Chondrocyte (in vitro differentiated cells): ENCODE data around the gene MRPL38. TPM values are rescaled to one million over a fixed set of nuclear protein-coding genes. Genes with fewer than 3 reads are reported as not detected.
"Not testable (repeated sequence)": the region's sequence is repeated elsewhere in the genome, so short reads cannot be mapped to it uniquely, and the experiment has no call there.

Experiments
- DNase-seq: peaks from one replicate; pipeline ENCODE4 v3.0.0; 2021; ENCODE audit warnings: mixed read lengths, low spot score
- H3K27ac Mint-ChIP-seq: one replicate; pipeline ENCODE4 v1.8.0; 2021; ENCODE audit warnings: mild to moderate bottlenecking, moderate library complexity, mixed read lengths; ENCODE audit not compliant: unreplicated experiment
- H3K27me3 Mint-ChIP-seq: 2 replicates; pipeline ENCODE4 v1.8.0; 2021; ENCODE audit warnings: low read depth, mixed read lengths
- H3K36me3 Mint-ChIP-seq: 2 replicates; pipeline ENCODE4 v1.8.0; 2021; ENCODE audit warnings: low read depth, mixed read lengths
- H3K4me1 Mint-ChIP-seq: 2 replicates; pipeline ENCODE4 v1.8.0; 2021; ENCODE audit warnings: low read depth, mild to moderate bottlenecking, mixed read lengths
- H3K4me3 Mint-ChIP-seq: one replicate; pipeline ENCODE4 v1.8.0; 2021; ENCODE audit warnings: mild to moderate bottlenecking, moderate library complexity, mixed read lengths; ENCODE audit not compliant: unreplicated experiment
- H3K9me3 Mint-ChIP-seq: 2 replicates; pipeline ENCODE4 v1.8.0; 2021; ENCODE audit warnings: low read depth, mixed read lengths
- total RNA-seq: library from RNA; stranded (reverse); gene quantifications from 3 replicates; pipeline ENCODE4 v1.2.1, GENCODE V29; 2021
- TF ChIP-seq, protein P1 (sequence below): fragments of 200-600 bp; sonication (generic); IDR thresholded peaks from 2 replicates; pipeline ENCODE4 v1.5.0; 2021; ENCODE audit warnings: antibody characterized with exemption, mild to moderate bottlenecking, moderate library complexity

The MRPL38 gene
- total RNA-seq, 1 donor from 2014 or later = 47.4 TPM

DNA sequence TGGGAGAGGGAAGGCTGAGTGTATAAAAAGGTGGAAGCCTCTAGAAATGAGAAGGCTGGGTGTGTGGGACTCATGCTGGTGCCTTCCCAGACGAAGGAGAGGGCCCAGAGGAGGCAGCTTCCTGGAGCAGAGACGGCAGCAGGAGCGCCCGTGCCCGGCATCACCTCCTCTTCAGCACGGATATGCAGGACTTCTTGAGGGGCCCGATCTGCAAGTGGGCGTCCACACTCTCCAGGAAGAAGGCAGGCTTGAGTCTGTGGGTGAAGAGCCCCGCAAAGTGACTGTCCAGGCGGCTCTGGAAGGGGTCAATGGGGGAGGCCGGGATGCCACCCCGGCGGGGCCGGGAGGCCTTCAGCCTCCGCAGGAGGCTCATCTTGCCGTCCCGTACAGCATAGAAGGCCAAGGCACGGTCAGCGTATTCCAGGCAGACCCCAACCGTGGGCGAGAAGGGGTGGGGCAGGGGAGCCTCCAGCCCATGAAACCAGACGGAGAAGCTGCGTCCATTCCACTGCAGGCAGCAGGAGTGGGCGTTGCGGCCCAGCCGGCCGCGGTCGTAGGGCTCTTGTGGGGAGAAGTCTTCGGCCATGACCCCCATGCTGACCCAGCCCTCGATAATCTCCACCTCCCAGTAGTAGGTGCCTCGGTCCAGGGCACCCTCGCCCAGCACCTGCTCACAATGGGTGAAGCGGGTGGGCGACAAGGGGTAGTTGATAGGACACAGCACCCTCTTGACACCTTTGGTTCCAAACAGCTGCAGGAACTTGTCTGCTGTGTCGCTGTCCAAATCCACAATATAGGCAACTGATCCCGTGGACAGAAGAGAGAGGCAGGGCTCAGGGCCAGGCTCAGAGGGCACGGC is 30.1 kb downstream of the MRPL38 start:
- TF ChIP-seq, protein P1, sequence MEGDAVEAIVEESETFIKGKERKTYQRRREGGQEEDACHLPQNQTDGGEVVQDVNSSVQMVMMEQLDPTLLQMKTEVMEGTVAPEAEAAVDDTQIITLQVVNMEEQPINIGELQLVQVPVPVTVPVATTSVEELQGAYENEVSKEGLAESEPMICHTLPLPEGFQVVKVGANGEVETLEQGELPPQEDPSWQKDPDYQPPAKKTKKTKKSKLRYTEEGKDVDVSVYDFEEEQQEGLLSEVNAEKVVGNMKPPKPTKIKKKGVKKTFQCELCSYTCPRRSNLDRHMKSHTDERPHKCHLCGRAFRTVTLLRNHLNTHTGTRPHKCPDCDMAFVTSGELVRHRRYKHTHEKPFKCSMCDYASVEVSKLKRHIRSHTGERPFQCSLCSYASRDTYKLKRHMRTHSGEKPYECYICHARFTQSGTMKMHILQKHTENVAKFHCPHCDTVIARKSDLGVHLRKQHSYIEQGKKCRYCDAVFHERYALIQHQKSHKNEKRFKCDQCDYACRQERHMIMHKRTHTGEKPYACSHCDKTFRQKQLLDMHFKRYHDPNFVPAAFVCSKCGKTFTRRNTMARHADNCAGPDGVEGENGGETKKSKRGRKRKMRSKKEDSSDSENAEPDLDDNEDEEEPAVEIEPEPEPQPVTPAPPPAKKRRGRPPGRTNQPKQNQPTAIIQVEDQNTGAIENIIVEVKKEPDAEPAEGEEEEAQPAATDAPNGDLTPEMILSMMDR = no peak
- Mint-ChIP-seq H3K4me1 (peaks cover 69% of the 10 kb centered on the region), H3K9me3 (no peaks in the 10 kb centered on the region), H3K36me3 (peaks cover 3% of the 10 kb centered on the region), H3K27ac (peak overlapping the region; percentile 99), H3K27me3 (no peaks in the 10 kb centered on the region), H3K4me3 (no peak overlapping the region)
- DNase-seq = no peak

DNA sequence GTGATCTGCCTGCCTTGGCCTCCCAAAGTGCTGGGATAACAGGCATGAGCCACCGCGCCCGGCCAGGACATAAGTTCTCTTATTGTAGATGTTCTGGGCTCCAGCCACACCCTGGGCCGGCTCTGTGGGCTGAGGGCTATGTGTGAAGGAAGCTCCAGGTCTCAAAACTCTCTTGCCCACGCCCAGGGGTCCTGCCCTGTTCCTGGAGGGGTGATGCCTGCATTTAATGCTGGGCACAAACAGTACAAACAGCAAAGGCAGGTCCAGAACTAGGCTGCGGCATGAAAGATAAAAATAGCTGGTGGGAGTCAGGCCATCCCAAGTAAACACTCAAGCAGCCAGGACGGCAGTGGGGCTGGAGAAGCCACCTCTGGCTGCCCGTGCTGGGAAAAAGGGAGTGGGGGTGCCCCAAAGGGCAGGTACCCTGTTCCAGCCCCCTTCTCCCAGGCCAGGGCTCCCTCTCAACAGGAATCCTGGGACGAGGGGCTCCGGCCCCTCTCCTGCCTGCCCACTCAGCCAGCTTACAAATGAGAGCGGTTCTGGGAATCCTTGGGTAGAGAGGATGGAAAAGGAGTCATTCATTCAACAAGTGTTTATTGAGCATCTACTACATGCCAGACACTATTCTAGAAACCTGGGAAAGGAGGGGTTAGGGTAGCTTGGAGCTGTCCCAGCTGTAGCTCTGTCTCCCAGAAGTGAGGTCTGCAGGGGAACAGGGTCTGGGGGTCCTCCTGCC is 30.9 kb downstream of the MRPL38 start:
- Mint-ChIP-seq H3K4me1 (peaks cover 74% of the 10 kb centered on the region), H3K36me3 (peaks cover 3% of the 10 kb centered on the region), H3K27me3 (no peaks in the 10 kb centered on the region), H3K9me3 (no peaks in the 10 kb centered on the region), H3K4me3 (no peak overlapping the region), H3K27ac (peak overlapping the region; percentile 99)
- TF ChIP-seq, protein P1 = no peak
- no peak for DNase-seq

DNA sequence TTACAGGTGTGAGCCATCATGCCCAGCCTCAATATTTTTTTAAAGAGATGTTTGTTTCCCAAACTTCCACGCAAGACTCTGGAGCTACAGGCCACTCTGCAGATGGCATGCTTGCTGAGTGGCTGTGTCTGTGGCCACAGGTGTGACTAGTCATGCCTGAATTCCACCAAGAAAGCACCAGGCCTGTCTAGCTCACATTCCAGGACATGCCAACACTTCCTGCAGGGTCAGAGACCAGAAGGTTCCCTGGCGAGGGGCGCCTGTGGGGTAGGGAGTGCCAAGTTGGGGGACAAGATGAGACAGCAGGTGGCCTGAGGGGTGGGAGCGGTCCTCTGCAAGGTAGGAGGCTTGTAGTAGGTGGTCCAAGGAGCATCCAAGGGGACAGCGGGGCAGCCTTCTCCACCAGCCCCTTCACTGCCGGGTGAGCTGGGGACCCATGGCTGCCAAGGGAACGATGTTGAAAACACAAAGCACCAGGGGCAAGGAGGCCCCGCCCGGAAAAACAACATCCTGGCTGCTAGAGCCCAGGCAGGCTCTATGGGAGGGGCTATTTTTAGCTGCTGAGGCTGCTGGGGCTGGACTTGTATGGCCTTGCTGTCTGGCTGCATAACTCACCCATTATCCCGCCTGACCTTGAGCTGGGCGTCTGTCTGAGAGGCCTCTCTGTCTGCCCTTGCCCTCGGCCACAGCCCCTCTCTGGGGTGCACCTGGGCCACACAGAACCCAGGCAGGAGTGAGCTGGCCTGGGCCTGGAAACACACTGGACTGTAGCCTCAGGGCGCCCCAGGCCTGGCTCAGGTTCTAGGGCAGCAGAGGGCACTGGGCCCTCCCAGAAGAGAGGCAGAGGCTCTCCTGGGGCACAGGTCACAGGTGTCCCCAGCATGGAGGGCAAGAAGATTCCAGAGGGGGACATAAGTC is 32.0 kb downstream of the MRPL38 start:
- TF ChIP-seq, protein P1 = no peak
- no peak for DNase-seq
- peaks cover 3% of the 10 kb centered on the region for H3K36me3 Mint-ChIP-seq

DNA sequence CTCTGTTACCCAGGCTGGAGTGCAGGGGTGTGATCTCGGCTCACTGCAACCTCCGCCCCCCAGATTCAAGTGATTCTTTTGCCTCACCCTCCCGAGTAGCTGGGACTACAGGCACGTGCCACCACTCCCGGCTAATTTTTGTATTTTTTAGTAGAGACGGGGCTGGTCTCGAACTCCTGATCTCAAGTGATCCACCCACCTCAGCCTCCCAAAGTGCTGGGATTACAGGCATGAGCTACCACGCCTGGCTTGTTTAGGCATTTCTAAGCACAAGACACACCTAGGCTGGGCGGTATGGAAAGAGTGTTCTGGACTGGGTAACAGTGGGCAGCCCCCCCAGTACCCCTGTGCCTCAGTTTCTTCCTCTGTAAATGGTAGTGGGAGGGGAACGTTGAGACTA is 34.5 kb downstream of the MRPL38 start:
- H3K36me3 Mint-ChIP-seq, H3K4me3 Mint-ChIP-seq, DNase-seq, H3K27me3 Mint-ChIP-seq, H3K9me3 Mint-ChIP-seq: not testable (repeated sequence)
- H3K4me1 Mint-ChIP-seq = peaks cover 53% of the 10 kb centered on the region
- peak overlapping the region; percentile 68 for H3K27ac Mint-ChIP-seq

More for the DNA sequence above, 32.0 kb downstream of the MRPL38 start:
- peak overlapping the region; percentile 99 for H3K27ac Mint-ChIP-seq
- peak overlapping the region; percentile 19 for H3K4me3 Mint-ChIP-seq
- H3K4me1 Mint-ChIP-seq = peaks cover 72% of the 10 kb centered on the region
- H3K27me3 Mint-ChIP-seq = no peaks in the 10 kb centered on the region
- H3K9me3 Mint-ChIP-seq = no peaks in the 10 kb centered on the region

DNA sequence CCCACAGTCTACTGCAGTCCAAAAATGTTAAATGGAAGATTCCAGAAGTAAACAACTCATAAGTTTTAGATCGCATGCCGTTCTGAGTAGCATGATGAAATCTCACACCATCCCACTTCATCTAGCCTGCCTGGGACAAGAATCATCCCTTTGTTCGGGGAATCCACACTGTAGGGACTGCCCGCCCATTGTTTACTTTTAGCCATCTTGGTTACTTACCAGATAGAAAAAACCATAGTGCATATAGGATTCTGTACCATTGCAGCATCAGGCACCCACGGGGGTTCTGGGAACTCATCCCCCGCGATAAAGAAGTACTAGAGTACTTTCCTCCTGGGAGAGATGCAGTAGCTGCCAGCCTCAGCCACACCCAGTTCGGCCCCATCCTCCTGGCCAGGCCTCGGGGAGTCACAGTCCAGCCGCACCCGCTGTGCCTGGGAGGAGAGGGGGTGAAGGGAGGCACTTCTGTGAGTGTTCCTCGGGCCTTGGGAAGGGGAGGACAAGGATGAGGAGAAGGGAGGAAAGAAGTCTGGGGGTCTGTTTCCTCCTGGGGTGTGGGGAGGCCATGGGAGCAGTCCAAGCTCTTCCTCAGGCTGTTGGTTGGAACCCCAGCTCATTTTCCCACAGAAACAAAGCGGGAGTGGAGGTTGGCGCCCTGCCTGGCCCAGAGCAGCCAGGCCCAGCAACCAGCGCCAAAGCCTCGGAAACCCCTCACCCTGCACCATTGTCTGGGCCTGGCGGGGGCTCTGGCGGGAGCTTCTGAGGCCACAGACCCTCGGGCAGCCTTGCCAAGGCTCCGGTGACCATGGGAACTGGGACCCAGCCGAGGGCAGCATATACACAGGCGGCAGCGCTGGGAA is 35.2 kb downstream of the MRPL38 start:
- Mint-ChIP-seq H3K36me3 (peaks cover 3% of the 10 kb centered on the region), H3K27me3 (no peaks in the 10 kb centered on the region), H3K4me3 (no peak overlapping the region), H3K4me1 (peaks cover 55% of the 10 kb centered on the region), H3K27ac (peak overlapping the region; percentile 83), H3K9me3 (no peaks in the 10 kb centered on the region)
- DNase-seq = no peak
- TF ChIP-seq, protein P1 = no peak

DNA sequence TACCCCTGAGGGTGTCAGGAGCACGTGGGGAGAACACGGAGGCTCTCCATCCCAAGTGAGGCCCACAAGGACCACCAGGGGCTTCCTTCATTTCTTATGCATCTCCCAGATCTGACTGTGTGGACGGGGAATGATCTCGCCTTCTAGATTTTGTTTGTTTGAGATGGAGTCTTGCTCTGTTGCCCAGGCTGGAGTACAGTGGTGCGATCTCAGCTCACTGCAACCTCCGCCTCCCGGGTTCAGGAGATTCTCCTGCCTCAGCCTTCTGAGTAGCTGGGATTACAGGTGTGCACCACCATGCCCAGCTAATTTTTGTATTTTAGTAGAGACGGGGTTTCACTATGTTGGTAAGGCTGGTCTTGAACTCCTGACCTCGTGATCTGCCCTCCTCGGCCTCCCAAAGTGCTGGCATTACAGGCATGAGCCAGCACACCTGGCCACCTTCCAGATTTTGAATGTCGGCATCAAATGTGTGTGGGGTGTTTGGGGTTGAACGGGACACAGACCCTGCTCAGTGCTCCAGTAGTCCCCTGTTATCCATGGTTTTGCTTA is 35.9 kb downstream of the MRPL38 start:
- not testable (repeated sequence) for H3K36me3 Mint-ChIP-seq, H3K27me3 Mint-ChIP-seq, DNase-seq, H3K9me3 Mint-ChIP-seq, H3K4me3 Mint-ChIP-seq
- Mint-ChIP-seq H3K27ac (peak overlapping the region; percentile 83), H3K4me1 (peaks cover 55% of the 10 kb centered on the region)

DNA sequence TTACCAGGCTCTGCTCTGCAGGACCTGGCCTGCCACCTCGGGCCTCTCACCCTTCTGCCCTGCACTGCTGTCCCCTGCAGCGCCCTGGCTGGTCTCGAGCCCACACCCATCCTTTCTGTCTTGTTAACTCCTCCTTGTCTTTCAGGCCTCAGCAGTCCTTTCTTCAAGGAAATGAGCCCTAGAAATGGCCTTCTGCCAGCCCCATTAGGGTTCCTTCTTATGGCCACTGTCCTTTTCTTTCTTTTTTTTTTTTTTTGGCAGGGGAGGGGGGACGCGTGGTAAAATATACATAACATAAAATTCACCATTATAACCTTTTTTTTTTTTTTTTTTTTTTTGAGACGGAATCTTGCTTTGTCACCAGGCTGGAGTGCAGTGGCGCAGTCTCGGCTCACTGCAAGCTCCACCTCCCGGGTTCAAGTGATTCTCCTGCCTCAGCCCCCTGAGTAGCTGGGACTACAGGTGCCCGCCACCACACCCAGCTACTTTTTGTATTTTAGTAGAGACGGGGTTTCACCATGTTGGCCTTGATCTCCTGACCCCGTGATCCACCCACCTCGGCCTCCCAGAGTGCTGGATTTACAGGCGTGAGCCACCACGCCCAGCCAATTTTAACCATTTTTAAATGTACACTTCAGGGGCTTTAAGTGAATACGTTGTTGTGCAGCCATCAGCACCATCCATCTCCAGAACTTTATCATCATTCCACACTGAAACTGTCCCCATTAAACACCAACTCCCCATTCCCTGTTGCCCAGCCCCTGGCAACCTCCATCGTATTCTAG is 39.1 kb downstream of the MRPL38 start:
- peaks cover 35% of the 10 kb centered on the region for H3K4me1 Mint-ChIP-seq
- DNase-seq, H3K4me3 Mint-ChIP-seq, H3K9me3 Mint-ChIP-seq, H3K27ac Mint-ChIP-seq, H3K27me3 Mint-ChIP-seq, H3K36me3 Mint-ChIP-seq: not testable (repeated sequence)
